SK-N-SH treated with all-trans-retinoic acid at 6 μM for 48 hours (cell line): ENCODE data around the gene CBY2.

Source experiments
- CREB5 ChIP-seq: fragments of 250-450 bp; sonication (Bioruptor Pico); IDR thresholded peaks from 2 replicates; pipeline ENCODE4 v1.5.1; 2020; ENCODE audit warnings: low read depth, mild to moderate bottlenecking, moderate library complexity
- CSDC2 ChIP-seq: fragments of 250-450 bp; sonication (Bioruptor Pico); IDR thresholded peaks from 2 replicates; pipeline ENCODE4 v1.5.0; 2020; ENCODE audit warnings: mild to moderate bottlenecking, moderate library complexity
- PATZ1 ChIP-seq: fragments of 250-450 bp; sonication (Bioruptor Pico); IDR thresholded peaks from 2 replicates; pipeline ENCODE4 v1.8.0; 2020; ENCODE audit warnings: mild to moderate bottlenecking, moderate library complexity, borderline replicate concordance
- PPARA ChIP-seq: fragments of 250-450 bp; sonication (Bioruptor Pico); IDR thresholded peaks from 2 replicates; pipeline ENCODE4 v1.5.0; 2020; ENCODE audit warnings: mild to moderate bottlenecking, borderline replicate concordance
- RARB ChIP-seq: fragments of 250-450 bp; sonication (Bioruptor Pico); IDR thresholded peaks from 2 replicates; pipeline ENCODE4 v1.8.0; 2021; ENCODE audit warnings: mild to moderate bottlenecking, moderate library complexity
- TCF4 ChIP-seq: fragments of 250-450 bp; sonication (Bioruptor Pico); IDR thresholded peaks from 2 replicates; pipeline ENCODE4 v1.8.0; 2021; ENCODE audit warnings: mild to moderate bottlenecking, moderate library complexity, borderline replicate concordance

- no peak for TF ChIP-seq PPARA
- TF ChIP-seq CREB5 = no peak
- no peak for TF ChIP-seq CSDC2 (CRISPR knock-in tag)
- no peak for TF ChIP-seq RARB (CRISPR knock-in tag)
- TF ChIP-seq PATZ1 (CRISPR knock-in tag) = no peak
- no peak for TF ChIP-seq TCF4 (CRISPR knock-in tag)
Measured at GRCh38 chr13:45683701-45684100, 18.4 kb upstream of the CBY2 start.
